KOPT-K1 (cell line): Measurements from ENCODE around the gene NMNAT2.
A peak's percentile ranks its signal among the peaks of the same experiment; 100 is the strongest.

Experiments used
- H3K27ac ChIP-seq: fragments of 200-600 bp; sonication (generic); 2 replicates; pipeline ENCODE4 v1.5.1; 2016; ENCODE audit warnings: antibody characterized with exemption, mild to moderate bottlenecking, low read depth, low read length; ENCODE audit not compliant: poor library complexity, severe bottlenecking
- H3K36me3 ChIP-seq: fragments of 200-600 bp; sonication (generic); 2 replicates; pipeline ENCODE4 v1.5.1; 2017; ENCODE audit warnings: antibody characterized with exemption, mild to moderate bottlenecking, low read length, moderate library complexity; ENCODE audit not compliant: insufficient read depth
- H3K9me3 ChIP-seq: fragments of 200-600 bp; sonication (generic); 2 replicates; pipeline ENCODE4 v1.5.1; 2017; ENCODE audit warnings: antibody characterized with exemption, low read length, mild to moderate bottlenecking; ENCODE audit not compliant: insufficient read depth, poor library complexity, severe bottlenecking

The NMNAT2 gene

GRCh38 chr1:183230413-183230812 lies 187.8 kb downstream of the NMNAT2 start:
- Histone ChIP-seq H3K36me3 (no peaks in the 10 kb centered on the region), H3K9me3 (no peaks in the 10 kb centered on the region), H3K27ac (no peak overlapping the region)

- Histone ChIP-seq H3K9me3 (no peaks in the 10 kb centered on the region), H3K36me3 (no peaks in the 10 kb centered on the region), H3K27ac (no peak overlapping the region)
These were observed 189.6 kb downstream of the NMNAT2 start for GRCh38 chr1:183228347-183229220.

- H3K36me3 ChIP-seq = no peaks in the 10 kb centered on the region
- no peak overlapping the region for H3K27ac ChIP-seq
- no peaks in the 10 kb centered on the region for H3K9me3 ChIP-seq
These were observed 190.5 kb downstream of the NMNAT2 start for GRCh38 chr1:183227422-183228346.

GRCh38 chr1:183226963-183227362 lies 191.2 kb downstream of the NMNAT2 start:
- Histone ChIP-seq H3K9me3 (no peaks in the 10 kb centered on the region), H3K36me3 (no peaks in the 10 kb centered on the region), H3K27ac (no peak overlapping the region)

- H3K9me3 ChIP-seq = no peaks in the 10 kb centered on the region
- H3K36me3 ChIP-seq = no peaks in the 10 kb centered on the region
- H3K27ac ChIP-seq = no peak overlapping the region
These were observed 191.8 kb downstream of the NMNAT2 start for GRCh38 chr1:183226361-183226760.

GRCh38 chr1:183223467-183223866 lies 194.7 kb downstream of the NMNAT2 start:
- Histone ChIP-seq H3K27ac (no peak overlapping the region), H3K9me3 (no peaks in the 10 kb centered on the region), H3K36me3 (no peaks in the 10 kb centered on the region)

GRCh38 chr1:183222909-183223308 lies 195.3 kb downstream of the NMNAT2 start:
- Histone ChIP-seq H3K27ac (no peak overlapping the region), H3K36me3 (no peaks in the 10 kb centered on the region), H3K9me3 (no peaks in the 10 kb centered on the region)

- Histone ChIP-seq H3K9me3 (no peaks in the 10 kb centered on the region), H3K27ac (no peak overlapping the region), H3K36me3 (no peaks in the 10 kb centered on the region)
These were observed 198.6 kb downstream of the NMNAT2 start for GRCh38 chr1:183219616-183220009.

- no peaks in the 10 kb centered on the region for H3K9me3 ChIP-seq
- H3K36me3 ChIP-seq = no peaks in the 10 kb centered on the region
- H3K27ac ChIP-seq = peak overlapping the region; percentile 41
These were observed 199.1 kb downstream of the NMNAT2 start for GRCh38 chr1:183218971-183219615.

- Histone ChIP-seq H3K27ac (peak overlapping the region; percentile 41), H3K9me3 (no peaks in the 10 kb centered on the region), H3K36me3 (no peaks in the 10 kb centered on the region)
These were observed 200.1 kb downstream of the NMNAT2 start for GRCh38 chr1:183218027-183218618.

GRCh38 chr1:183215936-183216335 lies 202.2 kb downstream of the NMNAT2 start:
- Histone ChIP-seq H3K9me3 (no peaks in the 10 kb centered on the region), H3K27ac (no peak overlapping the region), H3K36me3 (no peaks in the 10 kb centered on the region)

- H3K27ac ChIP-seq = no peak overlapping the region
- no peaks in the 10 kb centered on the region for H3K36me3 ChIP-seq
- H3K9me3 ChIP-seq = no peaks in the 10 kb centered on the region
These were observed 203.0 kb downstream of the NMNAT2 start for GRCh38 chr1:183215076-183215720.

- Histone ChIP-seq H3K9me3 (no peaks in the 10 kb centered on the region), H3K27ac (no peak overlapping the region), H3K36me3 (no peaks in the 10 kb centered on the region)
These were observed 203.9 kb downstream of the NMNAT2 start for GRCh38 chr1:183214021-183214970.
